HEK293 (cell line): ENCODE measurements around the gene SDS.
"Not testable (repeated sequence)": the region's sequence is repeated elsewhere in the genome, so short reads cannot be mapped to it uniquely, and the experiment has no call there.

Experiments used
- CTCF ChIA-PET: fragments of 350-600 bp; formaldehyde crosslinking; extraction: SDS; loops from one replicate; lab custom pipeline; 2021; ENCODE audit warnings: antibody characterized with exemption; lab: Yijun Ruan, JAX
- POLR2A ChIA-PET: fragments of 300-600 bp; formaldehyde crosslinking; extraction: SDS; loops from one replicate; lab custom pipeline; 2020; ENCODE audit warnings: antibody characterized with exemption, inconsistent platforms; lab: Yijun Ruan, JAX
- H3K27ac ChIP-seq: fragments of 200-500 bp; sonication (Bioruptor generic); 2 replicates; pipeline ENCODE4 v1.5.1; 2014; ENCODE audit warnings: low read depth, low read length, control low read depth, inconsistent platforms; ENCODE audit errors: extremely low read depth
- H3K36me3 ChIP-seq, 2 experiments: fragments of 200-500 bp in 1 of 2; sonication (Bioruptor generic) in 1 of 2; 1 replicate in 1 of 2; 2 replicates in 1 of 2; pipeline ENCODE4 v1.5.1; 2014 to 2017; ENCODE audit warnings: inconsistent platforms in 2 of 2, low read length in 2 of 2; ENCODE audit not compliant: control insufficient read depth in 2 of 2, insufficient read depth in 1 of 2
- H3K4me1 ChIP-seq: fragments of 200-500 bp; sonication (Bioruptor generic); 2 replicates; pipeline ENCODE4 v1.5.1; 2014; ENCODE audit warnings: mild to moderate bottlenecking, low read length, inconsistent platforms; ENCODE audit not compliant: control insufficient read depth, insufficient read depth
- H3K4me3 ChIP-seq: 2 replicates; pipeline ENCODE4 v1.5.1; 2011; ENCODE audit warnings: low read depth, mild to moderate bottlenecking, control low read depth, low read length, moderate library complexity
- H3K9me3 ChIP-seq: fragments of 200-500 bp; sonication (Bioruptor generic); 2 replicates; pipeline ENCODE4 v1.5.1; 2014; ENCODE audit warnings: low read depth, low read length, inconsistent platforms; ENCODE audit not compliant: control insufficient read depth, insufficient read depth
- BCL11A ChIP-seq: fragments of 450-650 bp; formaldehyde crosslinking; IDR thresholded peaks from 2 replicates; pipeline ENCODE4 v1.5.1; 2016; ENCODE audit warnings: low read depth, missing biosample characterization, missing genetic modification characterization
- GLIS2 ChIP-seq: fragments of 450-650 bp; formaldehyde crosslinking; IDR thresholded peaks from 2 replicates; pipeline ENCODE4 v1.5.1; 2016; ENCODE audit warnings: missing biosample characterization, missing genetic modification characterization
- MEIS1 ChIP-seq: sonication (generic); formaldehyde crosslinking; IDR thresholded peaks from 2 replicates; pipeline ENCODE4 v1.8.1; 2022; ENCODE audit warnings: missing genetic modification reagents, mild to moderate bottlenecking, borderline replicate concordance
- ZNF132 ChIP-seq: fragments of 450-650 bp; formaldehyde crosslinking; IDR thresholded peaks from 2 replicates; pipeline ENCODE4 v1.5.1; 2017; ENCODE audit warnings: missing biosample characterization, missing genetic modification characterization, borderline replicate concordance
- ZNF138 ChIP-seq: fragments of 450-650 bp; formaldehyde crosslinking; IDR thresholded peaks from 2 replicates; pipeline ENCODE4 v1.5.1; 2016; ENCODE audit warnings: missing biosample characterization, missing genetic modification characterization, borderline replicate concordance
- ZNF146 ChIP-seq: fragments of 450-650 bp; formaldehyde crosslinking; IDR thresholded peaks from 2 replicates; pipeline ENCODE4 v1.5.1; 2016; ENCODE audit warnings: missing biosample characterization, missing genetic modification characterization
- ZNF16 ChIP-seq: fragments of 450-650 bp; formaldehyde crosslinking; IDR thresholded peaks from 2 replicates; pipeline ENCODE4 v1.5.1; 2016; ENCODE audit warnings: low read depth, missing biosample characterization, missing genetic modification characterization
- ZNF211 ChIP-seq: fragments of 450-650 bp; formaldehyde crosslinking; IDR thresholded peaks from 2 replicates; pipeline ENCODE4 v1.5.1; 2016; ENCODE audit warnings: low read depth, missing biosample characterization, missing genetic modification characterization
- ZNF521 ChIP-seq: fragments of 450-650 bp; formaldehyde crosslinking; IDR thresholded peaks from 2 replicates; pipeline ENCODE4 v1.5.1; 2017; ENCODE audit warnings: missing biosample characterization, mild to moderate bottlenecking, missing genetic modification characterization
- ZNF549 ChIP-seq: fragments of 450-650 bp; IDR thresholded peaks from 2 replicates; pipeline ENCODE4 v1.5.1; 2018; ENCODE audit warnings: missing biosample characterization, missing genetic modification characterization, mild to moderate bottlenecking, inconsistent platforms, moderate library complexity
- ZNF623 ChIP-seq: fragments of 450-650 bp; formaldehyde crosslinking; IDR thresholded peaks from 2 replicates; pipeline ENCODE4 v1.5.1; 2016; ENCODE audit warnings: missing biosample characterization, missing genetic modification characterization
- TF ChIP-seq, protein P1 (sequence below): fragments of 450-650 bp; formaldehyde crosslinking; IDR thresholded peaks from 2 replicates; pipeline ENCODE4 v1.5.1; 2016; ENCODE audit warnings: missing biosample characterization, missing genetic modification characterization
- TF ChIP-seq, protein P2 (sequence below): fragments of 450-650 bp; formaldehyde crosslinking; IDR thresholded peaks from 2 replicates; pipeline ENCODE4 v1.5.1; 2016; ENCODE audit warnings: missing biosample characterization, missing genetic modification characterization
- TF ChIP-seq, protein P3 (sequence below): fragments of 450-650 bp; formaldehyde crosslinking; IDR thresholded peaks from 2 replicates; pipeline ENCODE4 v1.5.1; 2016; ENCODE audit warnings: missing biosample characterization, missing genetic modification characterization
- TF ChIP-seq, protein P4 (sequence below): fragments of 450-650 bp; formaldehyde crosslinking; IDR thresholded peaks from 2 replicates; pipeline ENCODE4 v1.5.1; 2017; ENCODE audit warnings: missing biosample characterization, mild to moderate bottlenecking, missing genetic modification characterization, moderate library complexity
- TF ChIP-seq, protein P5 (sequence below): fragments of 450-650 bp; formaldehyde crosslinking; IDR thresholded peaks from 2 replicates; pipeline ENCODE4 v1.5.1; 2016; ENCODE audit warnings: missing biosample characterization, missing genetic modification characterization
- TF ChIP-seq, protein P6 (sequence below): fragments of 450-650 bp; formaldehyde crosslinking; IDR thresholded peaks from 2 replicates; pipeline ENCODE4 v1.5.1; 2016; ENCODE audit warnings: missing biosample characterization, missing genetic modification characterization

Gene SDS

DNA sequence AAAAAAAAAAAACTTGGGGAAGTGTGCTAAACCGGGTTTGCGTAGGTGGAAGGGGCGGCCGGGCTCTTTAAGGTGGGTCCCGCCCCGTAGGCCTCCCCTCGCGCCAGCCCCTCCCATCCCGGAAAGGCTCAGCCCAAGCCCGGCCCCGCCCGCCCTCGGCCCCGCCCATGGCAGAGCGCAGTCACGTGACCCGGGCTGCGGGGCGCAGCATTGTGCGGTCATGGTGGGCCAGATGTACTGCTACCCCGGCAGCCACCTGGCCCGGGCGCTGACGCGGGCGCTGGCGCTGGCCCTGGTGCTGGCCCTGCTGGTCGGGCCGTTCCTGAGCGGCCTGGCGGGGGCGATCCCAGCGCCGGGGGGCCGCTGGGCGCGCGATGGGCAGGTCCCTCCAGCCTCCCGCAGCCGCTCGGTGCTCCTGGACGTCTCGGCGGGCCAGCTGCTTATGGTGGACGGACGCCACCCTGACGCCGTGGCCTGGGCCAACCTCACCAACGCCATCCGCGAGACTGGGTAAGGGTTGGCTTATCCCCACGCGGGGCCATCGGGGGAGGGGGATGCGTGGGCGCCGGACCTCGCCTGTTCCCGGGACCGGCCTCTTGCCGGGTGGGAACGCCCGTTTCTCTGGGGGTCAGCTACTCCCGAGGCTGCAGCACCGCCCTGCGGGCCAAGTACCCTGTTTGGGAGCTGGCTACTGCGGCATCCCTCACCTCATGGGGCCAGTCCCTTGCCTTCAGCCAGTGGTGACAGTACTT lies 45.1 kb downstream of the SDS start, which contains the start of gene PLBD2 (continued):
- TF ChIP-seq, protein P1, sequence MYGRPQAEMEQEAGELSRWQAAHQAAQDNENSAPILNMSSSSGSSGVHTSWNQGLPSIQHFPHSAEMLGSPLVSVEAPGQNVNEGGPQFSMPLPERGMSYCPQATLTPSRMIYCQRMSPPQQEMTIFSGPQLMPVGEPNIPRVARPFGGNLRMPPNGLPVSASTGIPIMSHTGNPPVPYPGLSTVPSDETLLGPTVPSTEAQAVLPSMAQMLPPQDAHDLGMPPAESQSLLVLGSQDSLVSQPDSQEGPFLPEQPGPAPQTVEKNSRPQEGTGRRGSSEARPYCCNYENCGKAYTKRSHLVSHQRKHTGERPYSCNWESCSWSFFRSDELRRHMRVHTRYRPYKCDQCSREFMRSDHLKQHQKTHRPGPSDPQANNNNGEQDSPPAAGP: 0 out of 2 replicates have a peak, but pooled peaks have one; percentile 2
- TF ChIP-seq GLIS2 (tag by site-specific recombination) (peak; percentile 55), ZNF521 (tag by site-specific recombination) (no peak), MEIS1 (CRISPR knock-in tag) (no peak), ZNF132 (tag by site-specific recombination) (no peak), ZNF549 (tag by site-specific recombination) (no peak)
- TF ChIP-seq, protein P2, sequence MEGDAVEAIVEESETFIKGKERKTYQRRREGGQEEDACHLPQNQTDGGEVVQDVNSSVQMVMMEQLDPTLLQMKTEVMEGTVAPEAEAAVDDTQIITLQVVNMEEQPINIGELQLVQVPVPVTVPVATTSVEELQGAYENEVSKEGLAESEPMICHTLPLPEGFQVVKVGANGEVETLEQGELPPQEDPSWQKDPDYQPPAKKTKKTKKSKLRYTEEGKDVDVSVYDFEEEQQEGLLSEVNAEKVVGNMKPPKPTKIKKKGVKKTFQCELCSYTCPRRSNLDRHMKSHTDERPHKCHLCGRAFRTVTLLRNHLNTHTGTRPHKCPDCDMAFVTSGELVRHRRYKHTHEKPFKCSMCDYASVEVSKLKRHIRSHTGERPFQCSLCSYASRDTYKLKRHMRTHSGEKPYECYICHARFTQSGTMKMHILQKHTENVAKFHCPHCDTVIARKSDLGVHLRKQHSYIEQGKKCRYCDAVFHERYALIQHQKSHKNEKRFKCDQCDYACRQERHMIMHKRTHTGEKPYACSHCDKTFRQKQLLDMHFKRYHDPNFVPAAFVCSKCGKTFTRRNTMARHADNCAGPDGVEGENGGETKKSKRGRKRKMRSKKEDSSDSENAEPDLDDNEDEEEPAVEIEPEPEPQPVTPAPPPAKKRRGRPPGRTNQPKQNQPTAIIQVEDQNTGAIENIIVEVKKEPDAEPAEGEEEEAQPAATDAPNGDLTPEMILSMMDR: peak; percentile 17; the same call in 1 of the 2 replicates
- TF ChIP-seq, protein P3, sequence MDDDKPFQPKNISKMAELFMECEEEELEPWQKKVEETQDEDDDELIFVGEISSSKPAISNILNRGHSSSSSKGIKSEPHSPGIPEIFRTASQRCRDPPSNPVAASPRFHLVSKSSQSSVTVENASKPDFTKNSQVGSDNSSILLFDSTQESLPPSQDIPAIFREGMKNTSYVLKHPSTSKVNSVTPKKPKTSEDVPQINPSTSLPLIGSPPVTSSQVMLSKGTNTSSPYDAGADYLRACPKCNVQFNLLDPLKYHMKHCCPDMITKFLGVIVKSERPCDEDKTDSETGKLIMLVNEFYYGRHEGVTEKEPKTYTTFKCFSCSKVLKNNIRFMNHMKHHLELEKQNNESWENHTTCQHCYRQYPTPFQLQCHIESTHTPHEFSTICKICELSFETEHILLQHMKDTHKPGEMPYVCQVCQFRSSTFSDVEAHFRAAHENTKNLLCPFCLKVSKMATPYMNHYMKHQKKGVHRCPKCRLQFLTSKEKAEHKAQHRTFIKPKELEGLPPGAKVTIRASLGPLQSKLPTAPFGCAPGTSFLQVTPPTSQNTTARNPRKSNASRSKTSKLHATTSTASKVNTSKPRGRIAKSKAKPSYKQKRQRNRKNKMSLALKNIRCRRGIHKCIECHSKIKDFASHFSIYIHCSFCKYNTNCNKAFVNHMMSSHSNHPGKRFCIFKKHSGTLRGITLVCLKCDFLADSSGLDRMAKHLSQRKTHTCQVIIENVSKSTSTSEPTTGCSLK (tag by site-specific recombination): no peak
- TF ChIP-seq, protein P4, sequence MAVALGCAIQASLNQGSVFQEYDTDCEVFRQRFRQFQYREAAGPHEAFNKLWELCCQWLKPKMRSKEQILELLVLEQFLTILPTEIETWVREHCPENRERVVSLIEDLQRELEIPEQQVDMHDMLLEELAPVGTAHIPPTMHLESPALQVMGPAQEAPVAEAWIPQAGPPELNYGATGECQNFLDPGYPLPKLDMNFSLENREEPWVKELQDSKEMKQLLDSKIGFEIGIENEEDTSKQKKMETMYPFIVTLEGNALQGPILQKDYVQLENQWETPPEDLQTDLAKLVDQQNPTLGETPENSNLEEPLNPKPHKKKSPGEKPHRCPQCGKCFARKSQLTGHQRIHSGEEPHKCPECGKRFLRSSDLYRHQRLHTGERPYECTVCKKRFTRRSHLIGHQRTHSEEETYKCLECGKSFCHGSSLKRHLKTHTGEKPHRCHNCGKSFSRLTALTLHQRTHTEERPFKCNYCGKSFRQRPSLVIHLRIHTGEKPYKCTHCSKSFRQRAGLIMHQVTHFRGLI (tag by site-specific recombination): peak; percentile 44; the same call in 1 of the 2 replicates

DNA sequence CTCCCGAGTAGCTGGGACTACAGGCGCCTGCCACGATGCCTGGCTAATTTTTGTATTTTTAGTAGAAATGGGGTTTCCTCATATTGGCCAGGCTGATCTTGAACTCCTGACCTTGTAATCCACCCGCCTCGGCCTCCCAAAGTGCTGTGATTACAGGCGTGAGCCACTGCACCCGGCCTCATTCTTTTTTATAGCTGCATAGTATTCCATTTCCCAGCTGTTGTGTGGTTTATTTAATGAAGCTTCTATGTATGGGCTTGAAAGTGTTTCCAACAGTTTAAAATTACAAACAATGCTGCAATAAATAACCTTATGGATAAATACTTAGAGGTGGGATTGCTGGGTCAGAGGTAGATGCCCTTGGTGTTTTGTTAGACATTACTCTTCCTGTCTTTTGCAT lies 49.5 kb downstream of the SDS start:
- ChIA-PET POLR2A (interaction anchor here (0.7 kb wide), 1 partner anchor 47 kb away, joined by 3 read pairs; no protein-coding TSS in a partner anchor), CTCF (interaction anchor here (0.6 to 2.0 kb wide), 3 partner anchors 41 to 1155 kb away, joined by 3 to 6 read pairs (median 4); no protein-coding TSS in a partner anchor)
- not testable (repeated sequence) for H3K9me3 ChIP-seq, H3K4me3 ChIP-seq, H3K4me1 ChIP-seq, H3K27ac ChIP-seq, H3K36me3 ChIP-seq
- TF ChIP-seq ZNF146 (tag by site-specific recombination): peak; percentile 75

DNA sequence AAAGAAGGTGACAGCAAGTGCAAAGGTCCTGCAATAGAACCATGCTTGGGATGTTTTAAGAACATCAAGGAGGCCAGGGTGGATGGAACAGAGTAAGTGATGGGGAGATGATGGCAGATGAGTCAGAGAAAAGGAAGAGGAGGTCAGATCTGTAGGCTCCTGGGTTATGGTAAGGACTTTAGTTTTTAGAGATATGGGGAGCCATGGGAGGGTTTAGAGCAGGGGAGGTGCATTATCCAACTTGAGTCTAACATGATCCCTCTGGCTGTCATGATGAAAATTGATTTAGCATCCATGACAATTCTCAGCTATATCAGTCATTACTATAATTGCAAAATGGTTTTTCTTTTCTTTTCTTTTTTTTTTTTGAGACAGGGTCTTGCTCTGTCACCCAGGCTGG lies 52.6 kb downstream of the SDS start:
- CTCF ChIA-PET: interaction anchor here (0.6 to 0.7 kb wide), 2 partner anchors 101 to 303 kb away, joined by 3 read pairs; no protein-coding TSS in a partner anchor
- TF ChIP-seq, protein P5, sequence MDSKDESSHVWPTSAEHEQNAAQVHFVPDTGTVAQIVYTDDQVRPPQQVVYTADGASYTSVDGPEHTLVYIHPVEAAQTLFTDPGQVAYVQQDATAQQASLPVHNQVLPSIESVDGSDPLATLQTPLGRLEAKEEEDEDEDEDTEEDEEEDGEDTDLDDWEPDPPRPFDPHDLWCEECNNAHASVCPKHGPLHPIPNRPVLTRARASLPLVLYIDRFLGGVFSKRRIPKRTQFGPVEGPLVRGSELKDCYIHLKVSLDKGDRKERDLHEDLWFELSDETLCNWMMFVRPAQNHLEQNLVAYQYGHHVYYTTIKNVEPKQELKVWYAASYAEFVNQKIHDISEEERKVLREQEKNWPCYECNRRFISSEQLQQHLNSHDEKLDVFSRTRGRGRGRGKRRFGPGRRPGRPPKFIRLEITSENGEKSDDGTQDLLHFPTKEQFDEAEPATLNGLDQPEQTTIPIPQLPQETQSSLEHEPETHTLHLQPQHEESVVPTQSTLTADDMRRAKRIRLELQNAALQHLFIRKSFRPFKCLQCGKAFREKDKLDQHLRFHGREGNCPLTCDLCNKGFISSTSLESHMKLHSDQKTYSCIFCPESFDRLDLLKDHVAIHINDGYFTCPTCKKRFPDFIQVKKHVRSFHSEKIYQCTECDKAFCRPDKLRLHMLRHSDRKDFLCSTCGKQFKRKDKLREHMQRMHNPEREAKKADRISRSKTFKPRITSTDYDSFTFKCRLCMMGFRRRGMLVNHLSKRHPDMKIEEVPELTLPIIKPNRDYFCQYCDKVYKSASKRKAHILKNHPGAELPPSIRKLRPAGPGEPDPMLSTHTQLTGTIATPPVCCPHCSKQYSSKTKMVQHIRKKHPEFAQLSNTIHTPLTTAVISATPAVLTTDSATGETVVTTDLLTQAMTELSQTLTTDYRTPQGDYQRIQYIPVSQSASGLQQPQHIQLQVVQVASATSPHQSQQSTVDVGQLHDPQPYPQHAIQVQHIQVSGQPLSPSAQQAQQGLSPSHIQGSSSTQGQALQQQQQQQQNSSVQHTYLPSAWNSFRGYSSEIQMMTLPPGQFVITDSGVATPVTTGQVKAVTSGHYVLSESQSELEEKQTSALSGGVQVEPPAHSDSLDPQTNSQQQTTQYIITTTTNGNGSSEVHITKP (tag by site-specific recombination): 0 out of 2 replicates have a peak, but pooled peaks have one; percentile 48
- TF ChIP-seq ZNF16 (tag by site-specific recombination) (peak; percentile 76), ZNF623 (tag by site-specific recombination) (peak; percentile 30), BCL11A (tag by site-specific recombination) (no peak), ZNF138 (no peak), ZNF211 (tag by site-specific recombination) (no peak)
- TF ChIP-seq, protein P6, sequence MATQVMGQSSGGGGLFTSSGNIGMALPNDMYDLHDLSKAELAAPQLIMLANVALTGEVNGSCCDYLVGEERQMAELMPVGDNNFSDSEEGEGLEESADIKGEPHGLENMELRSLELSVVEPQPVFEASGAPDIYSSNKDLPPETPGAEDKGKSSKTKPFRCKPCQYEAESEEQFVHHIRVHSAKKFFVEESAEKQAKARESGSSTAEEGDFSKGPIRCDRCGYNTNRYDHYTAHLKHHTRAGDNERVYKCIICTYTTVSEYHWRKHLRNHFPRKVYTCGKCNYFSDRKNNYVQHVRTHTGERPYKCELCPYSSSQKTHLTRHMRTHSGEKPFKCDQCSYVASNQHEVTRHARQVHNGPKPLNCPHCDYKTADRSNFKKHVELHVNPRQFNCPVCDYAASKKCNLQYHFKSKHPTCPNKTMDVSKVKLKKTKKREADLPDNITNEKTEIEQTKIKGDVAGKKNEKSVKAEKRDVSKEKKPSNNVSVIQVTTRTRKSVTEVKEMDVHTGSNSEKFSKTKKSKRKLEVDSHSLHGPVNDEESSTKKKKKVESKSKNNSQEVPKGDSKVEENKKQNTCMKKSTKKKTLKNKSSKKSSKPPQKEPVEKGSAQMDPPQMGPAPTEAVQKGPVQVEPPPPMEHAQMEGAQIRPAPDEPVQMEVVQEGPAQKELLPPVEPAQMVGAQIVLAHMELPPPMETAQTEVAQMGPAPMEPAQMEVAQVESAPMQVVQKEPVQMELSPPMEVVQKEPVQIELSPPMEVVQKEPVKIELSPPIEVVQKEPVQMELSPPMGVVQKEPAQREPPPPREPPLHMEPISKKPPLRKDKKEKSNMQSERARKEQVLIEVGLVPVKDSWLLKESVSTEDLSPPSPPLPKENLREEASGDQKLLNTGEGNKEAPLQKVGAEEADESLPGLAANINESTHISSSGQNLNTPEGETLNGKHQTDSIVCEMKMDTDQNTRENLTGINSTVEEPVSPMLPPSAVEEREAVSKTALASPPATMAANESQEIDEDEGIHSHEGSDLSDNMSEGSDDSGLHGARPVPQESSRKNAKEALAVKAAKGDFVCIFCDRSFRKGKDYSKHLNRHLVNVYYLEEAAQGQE (tag by site-specific recombination): no peak

More for the DNA sequence above, 52.6 kb downstream of the SDS start:
- H3K4me1 ChIP-seq: no peaks in the 10 kb centered on the region
- no peaks in the 10 kb centered on the region for H3K9me3 ChIP-seq
- H3K36me3 ChIP-seq: no peaks in the 10 kb centered on the region
- H3K27ac ChIP-seq: no peak overlapping the region
- no peak overlapping the region for H3K4me3 ChIP-seq
- POLR2A ChIA-PET: no interaction called here
